Right renal cortex interstitium (tissue), 3 donors: ENCODE data around the gene KLF3. TPM values are rescaled to one million over a fixed set of nuclear protein-coding genes. Genes with fewer than 3 reads are reported as not detected.
"Not testable (repeated sequence)": the region's sequence is repeated elsewhere in the genome, so short reads cannot be mapped to it uniquely, and the experiment has no call there.

ENCODE experiments used
- DNase-seq, 3 donors: peaks; one replicate each; pipeline ENCODE4 v3.0.0-alpha.2; 2013; ENCODE audit warnings: low read depth in 3 of 3, low spot score in 2 of 3
- polyA plus RNA-seq, 3 donors: library from polyadenylated mRNA; unstranded; fragments of 120-200 nt; gene quantifications; one replicate each; pipeline ENCODE4 v1.2.1, GENCODE V29; 2013; ENCODE audit not compliant: insufficient read length in 3 of 3

Gene KLF3
- polyA plus RNA-seq, result 10 to 100 TPM; 62.2 to 64.9 (median 64.1) TPM

- peak in 1 of 3 donors; percentile 73 for DNase-seq
These were observed at the start of gene KLF3 for GRCh38 chr4:38663801-38664705. KLF3 (plus strand) TSS chr4:38664199; CDS start chr4:38680626, 16,427 bp downstream.

- DNase-seq, result no peak
These were observed 49.8 kb upstream of the KLF3 start for GRCh38 chr4:38614231-38614630.

GRCh38 chr4:38615847-38616246 is 48.2 kb upstream of the KLF3 start:
- no peak for DNase-seq

- no peak for DNase-seq
These were observed 45.5 kb upstream of the KLF3 start for GRCh38 chr4:38618505-38618904.

GRCh38 chr4:38619316-38619715 is 44.7 kb upstream of the KLF3 start:
- no peak for DNase-seq

GRCh38 chr4:38620065-38620464 is 43.9 kb upstream of the KLF3 start:
- no peak for DNase-seq

- no peak for DNase-seq
These were observed 43.4 kb upstream of the KLF3 start for GRCh38 chr4:38620527-38621027.

- DNase-seq, result no peak
These were observed 42.8 kb upstream of the KLF3 start for GRCh38 chr4:38621028-38621684.

- no peak for DNase-seq
These were observed 42.2 kb upstream of the KLF3 start for GRCh38 chr4:38621831-38622230.

- not testable (repeated sequence) for DNase-seq
These were observed 41.7 kb upstream of the KLF3 start for GRCh38 chr4:38622340-38622739.

GRCh38 chr4:38623260-38623659 is 40.7 kb upstream of the KLF3 start:
- no peak for DNase-seq

GRCh38 chr4:38624311-38624710 is 39.7 kb upstream of the KLF3 start:
- DNase-seq, result no peak

GRCh38 chr4:38625508-38625907 is 38.5 kb upstream of the KLF3 start:
- DNase-seq, result no peak

- not testable (repeated sequence) for DNase-seq
These were observed 37.0 kb upstream of the KLF3 start for GRCh38 chr4:38626901-38627444.

- no peak for DNase-seq
These were observed 33.5 kb upstream of the KLF3 start for GRCh38 chr4:38630519-38630918.

- DNase-seq, result no peak
These were observed 29.8 kb upstream of the KLF3 start for GRCh38 chr4:38634047-38634759.

GRCh38 chr4:38639242-38639641 is 24.8 kb upstream of the KLF3 start:
- no peak for DNase-seq

GRCh38 chr4:38641811-38642210 is 22.2 kb upstream of the KLF3 start:
- no peak for DNase-seq

GRCh38 chr4:38644201-38644600 is 19.8 kb upstream of the KLF3 start:
- no peak for DNase-seq

GRCh38 chr4:38647101-38647819 is 16.7 kb upstream of the KLF3 start:
- DNase-seq, result no peak
